ENCODE measurements around the gene SS18L1. TPM values are rescaled to one million over a fixed set of nuclear protein-coding genes. Genes with fewer than 3 reads are reported as not detected.

SS18L1 gene
- total and polyA plus RNA-seq, 7 donors = 4.9 to 11.7 (median 9.5) TPM

- Histone ChIP-seq H3K4me3 (no peak overlapping the region), H3K4me1 (no peaks in the 10 kb centered on the region), H3K36me3 (no peaks in the 10 kb centered on the region), H3K27me3 (peaks cover 10 to 71% (median 41%) of the 10 kb centered on the region in 3 donors), H3K27ac (no peak overlapping the region), H3K9me3 (no peaks in the 10 kb centered on the region)
- DNase-seq = no peak
- intact Hi-C loops (cut with DNase I) = no loop called here
- TF ChIP-seq CTCF (IDR thresholded peaks at IDR 0.05) (no peak), POLR2AphosphoS5 (IDR thresholded peaks at IDR 0.05) (no peak), POLR2A (IDR thresholded peaks at IDR 0.05) (no peak), EP300 (IDR thresholded peaks at IDR 0.05) (no peak)
- 73 to 77% methylated on average over 24 of the region's 24 CpGs for WGBS, 2 donors
Measured at GRCh38 chr20:62226707-62227590, 83.4 kb downstream of the SS18L1 start.

DNA sequence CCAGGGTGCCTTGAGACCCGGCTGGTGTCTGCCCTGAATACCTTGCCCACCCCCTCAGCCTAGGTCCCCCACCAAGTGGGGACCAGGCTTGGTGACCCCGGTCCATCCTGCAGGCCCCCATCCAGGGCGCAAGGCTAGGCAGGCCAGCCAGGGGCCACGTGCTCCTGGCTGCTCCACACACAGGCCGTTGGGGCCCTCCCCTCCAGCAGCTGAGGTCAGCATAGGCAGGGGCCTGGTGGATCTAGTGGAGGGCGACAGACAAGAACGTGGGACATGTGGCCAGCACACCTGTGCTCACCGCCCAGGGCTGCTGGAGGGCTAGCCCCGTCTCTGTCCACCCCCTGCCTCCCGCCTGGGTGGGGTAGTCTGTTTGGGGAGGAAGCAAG, 84.0 kb downstream of the SS18L1 start:
- no peaks in the 10 kb centered on the region for H3K9me3 ChIP-seq
- no peaks in the 10 kb centered on the region for H3K4me1 ChIP-seq
- no peak for TF ChIP-seq EP300 (IDR thresholded peaks at IDR 0.05)
- no peak for TF ChIP-seq CTCF (IDR thresholded peaks at IDR 0.05)
- no peak for TF ChIP-seq POLR2A (IDR thresholded peaks at IDR 0.05)
- TF ChIP-seq POLR2AphosphoS5 (IDR thresholded peaks at IDR 0.05) = no peak
- DNase-seq = no peak
- no peak overlapping the region for H3K4me3 ChIP-seq
- H3K27ac ChIP-seq = no peak overlapping the region
- H3K36me3 ChIP-seq = no peaks in the 10 kb centered on the region
- intact Hi-C loops (cut with DNase I) = no loop called here
- WGBS, 2 donors = 37 to 59% methylated on average over 10 of the region's 10 CpGs
- H3K27me3 ChIP-seq = peaks cover 3 to 71% (median 40%) of the 10 kb centered on the region in 3 donors

- Histone ChIP-seq H3K27me3 (peaks cover 0 to 71% (median 41%) of the 10 kb centered on the region in 3 donors), H3K4me3 (no peak overlapping the region), H3K9me3 (no peaks in the 10 kb centered on the region), H3K27ac (no peak overlapping the region), H3K4me1 (no peaks in the 10 kb centered on the region), H3K36me3 (no peaks in the 10 kb centered on the region)
- intact Hi-C loops (cut with DNase I) = no loop called here
- no peak for DNase-seq
- WGBS, 2 donors = 17 to 52% methylated on average over 37 of the region's 37 CpGs
- TF ChIP-seq CTCF (IDR thresholded peaks at IDR 0.05) = no peak
- no peak for TF ChIP-seq POLR2A (IDR thresholded peaks at IDR 0.05)
- no peak for TF ChIP-seq POLR2AphosphoS5 (IDR thresholded peaks at IDR 0.05)
- no peak for TF ChIP-seq EP300 (IDR thresholded peaks at IDR 0.05)
Measured at GRCh38 chr20:62227977-62228958, 84.7 kb downstream of the SS18L1 start.

DNA sequence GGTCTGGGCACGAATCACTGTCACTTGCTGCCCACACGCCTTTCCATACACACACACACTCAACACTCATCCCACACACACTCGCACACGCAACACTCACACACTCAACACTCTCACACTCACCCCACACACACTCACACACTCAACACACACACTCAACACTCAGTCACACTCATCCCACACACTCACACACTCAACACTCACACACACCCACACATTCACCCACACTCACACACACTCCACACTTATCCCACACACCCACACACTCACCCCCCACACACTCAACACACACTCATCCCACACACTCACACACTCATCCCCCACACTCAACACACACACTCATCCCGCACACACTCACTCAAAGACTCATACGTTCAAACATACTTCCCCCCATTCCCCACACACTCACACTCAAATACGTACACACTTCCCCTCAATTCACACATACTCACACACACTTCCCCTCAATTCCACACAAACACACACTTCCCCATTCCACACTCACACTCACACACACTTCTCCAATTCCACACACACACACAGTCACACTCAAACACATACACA, 85.5 kb downstream of the SS18L1 start:
- no peak for TF ChIP-seq POLR2A (IDR thresholded peaks at IDR 0.05)
- TF ChIP-seq EP300 (IDR thresholded peaks at IDR 0.05) = no peak
- TF ChIP-seq CTCF (IDR thresholded peaks at IDR 0.05) = no peak
- TF ChIP-seq POLR2AphosphoS5 (IDR thresholded peaks at IDR 0.05) = no peak
- Histone ChIP-seq H3K36me3 (no peaks in the 10 kb centered on the region), H3K4me3 (no peak overlapping the region), H3K27ac (no peak overlapping the region), H3K27me3 (peaks cover 0 to 69% (median 36%) of the 10 kb centered on the region in 3 donors), H3K4me1 (no peaks in the 10 kb centered on the region), H3K9me3 (no peaks in the 10 kb centered on the region)
- WGBS, 2 donors = 74 to 75% methylated on average over 7 of the region's 7 CpGs
- intact Hi-C loops (cut with DNase I) = no loop called here
- no peak for DNase-seq
